WI38 (cell line): ENCODE data around the gene RAB6B.

ENCODE experiments used
- H3K4me3 ChIP-seq: 2 replicates; pipeline ENCODE4 v1.5.1; 2011; ENCODE audit warnings: low read depth, mild to moderate bottlenecking, control low read depth, low read length
- CTCF ChIP-seq: IDR thresholded peaks from 2 replicates; pipeline ENCODE4 v1.5.1; 2012; ENCODE audit warnings: low read depth, mild to moderate bottlenecking, control low read depth, low read length

Gene RAB6B

GRCh38 chr3:133812872-133813271, 82.8 kb downstream of the RAB6B start:
- TF ChIP-seq CTCF, result no peak
- no peak overlapping the region for H3K4me3 ChIP-seq

- TF ChIP-seq CTCF, result no peak
- H3K4me3 ChIP-seq, result peak within 1 kb of the TSS; percentile 85
These were observed 89.8 kb downstream of the RAB6B start, which contains the start of gene SRPRB for GRCh38 chr3:133805702-133806475. TSS of gene SRPRB (plus strand) at chr3:133805815. CDS start at chr3:133805849, 34 bp downstream.

- TF ChIP-seq CTCF, result no peak
- peak overlapping the region; percentile 85 for H3K4me3 ChIP-seq
These were observed 90.3 kb downstream of the RAB6B start for GRCh38 chr3:133805384-133805701.

- no peak overlapping the region for H3K4me3 ChIP-seq
- no peak for TF ChIP-seq CTCF
These were observed 90.8 kb downstream of the RAB6B start for GRCh38 chr3:133804896-133805295.

GRCh38 chr3:133803469-133803868, 92.2 kb downstream of the RAB6B start:
- TF ChIP-seq CTCF, result no peak

GRCh38 chr3:133799794-133800585, 95.7 kb downstream of the RAB6B start:
- no peak for TF ChIP-seq CTCF
- H3K4me3 ChIP-seq, result no peak overlapping the region

More at GRCh38 chr3:133803469-133803868, 92.2 kb downstream of the RAB6B start:
- no peak overlapping the region for H3K4me3 ChIP-seq
